ENCODE results near the gene PRR7.
A peak's percentile ranks its signal among the peaks of the same experiment; 100 is the strongest.
"Not testable (repeated sequence)": the region's sequence is repeated elsewhere in the genome, so short reads cannot be mapped to it uniquely, and the experiment has no call there.

PRR7 gene, protein sequence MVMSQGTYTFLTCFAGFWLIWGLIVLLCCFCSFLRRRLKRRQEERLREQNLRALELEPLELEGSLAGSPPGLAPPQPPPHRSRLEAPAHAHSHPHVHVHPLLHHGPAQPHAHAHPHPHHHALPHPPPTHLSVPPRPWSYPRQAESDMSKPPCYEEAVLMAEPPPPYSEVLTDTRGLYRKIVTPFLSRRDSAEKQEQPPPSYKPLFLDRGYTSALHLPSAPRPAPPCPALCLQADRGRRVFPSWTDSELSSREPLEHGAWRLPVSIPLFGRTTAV

DNA sequence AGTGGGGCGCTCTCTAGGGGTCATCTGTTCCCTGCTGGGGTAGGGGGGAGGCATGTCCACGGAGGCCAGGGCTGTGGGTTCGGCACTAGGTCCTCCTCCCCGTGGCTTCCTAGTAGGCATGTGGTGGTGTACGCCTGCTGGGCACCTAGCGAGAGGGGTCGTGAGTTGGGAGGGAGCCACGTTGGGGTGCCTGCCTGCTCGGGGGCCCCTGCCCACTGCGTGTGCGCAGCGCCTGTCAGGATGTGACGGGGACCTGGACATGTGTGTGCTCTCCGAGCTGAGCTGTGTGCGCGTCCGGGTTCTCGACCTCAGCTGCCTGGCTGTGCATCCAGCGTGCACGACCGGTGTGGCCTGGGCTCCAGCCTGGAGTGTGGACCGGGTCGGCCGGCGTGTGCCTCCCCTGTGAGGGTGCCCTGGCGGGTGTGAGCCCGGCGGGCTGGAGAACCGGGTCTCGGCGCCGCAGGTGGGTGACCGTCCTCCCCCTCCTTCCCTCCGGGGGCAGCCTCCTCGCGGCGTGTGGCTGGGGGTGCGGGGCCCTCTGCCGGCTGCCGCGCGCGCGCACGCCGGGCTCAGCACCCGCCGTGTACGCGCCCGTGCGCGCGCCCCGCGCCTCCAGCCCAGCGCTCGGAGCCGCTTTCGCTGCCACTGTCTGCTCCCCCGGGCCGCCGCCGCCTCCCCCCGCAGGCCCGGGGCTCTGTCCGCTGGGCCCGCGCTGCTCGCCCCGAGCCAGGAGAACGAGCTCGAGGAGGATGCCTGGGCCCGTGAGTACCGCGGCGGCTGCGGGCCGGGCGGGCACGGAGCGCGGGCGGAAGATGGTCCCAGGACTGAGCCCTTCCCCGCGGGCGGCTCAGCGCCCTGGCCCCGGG is at the start of gene PRR7:
Gene PRR7, plus strand, starts transcription at position 615 of the 866 bp plus-strand sequence. CDS start 8,254 bp downstream, outside the sequence.
- peak in 1 of 2 experiments; percentile 64 for DNase-seq

DNA sequence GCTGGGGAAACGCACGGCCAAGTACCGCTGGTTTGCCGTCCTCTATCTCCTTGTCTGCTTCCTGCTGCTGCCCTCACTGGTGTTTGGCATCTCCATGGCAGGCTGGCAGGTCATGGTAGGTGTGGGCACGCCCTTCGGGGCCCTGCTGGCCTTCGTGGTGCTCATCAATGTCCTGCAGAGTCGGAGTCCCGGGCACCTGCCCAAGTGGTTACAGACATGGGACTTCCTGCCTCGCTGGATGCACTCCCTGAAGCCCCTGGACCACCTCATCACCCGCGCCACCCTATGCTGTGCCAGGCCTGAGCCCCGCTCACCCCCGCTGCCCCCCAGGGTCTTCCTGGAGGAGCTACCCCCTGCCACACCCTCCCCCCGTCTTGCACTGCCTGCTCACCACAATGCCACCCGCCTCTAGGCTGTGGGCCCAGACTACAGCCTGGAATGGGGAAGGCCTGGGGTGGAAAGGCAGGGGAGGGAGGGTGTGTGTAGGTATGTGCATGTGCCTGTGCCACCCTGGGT is 48.7 kb upstream of the PRR7 start:
- DNase-seq: no peak

DNA sequence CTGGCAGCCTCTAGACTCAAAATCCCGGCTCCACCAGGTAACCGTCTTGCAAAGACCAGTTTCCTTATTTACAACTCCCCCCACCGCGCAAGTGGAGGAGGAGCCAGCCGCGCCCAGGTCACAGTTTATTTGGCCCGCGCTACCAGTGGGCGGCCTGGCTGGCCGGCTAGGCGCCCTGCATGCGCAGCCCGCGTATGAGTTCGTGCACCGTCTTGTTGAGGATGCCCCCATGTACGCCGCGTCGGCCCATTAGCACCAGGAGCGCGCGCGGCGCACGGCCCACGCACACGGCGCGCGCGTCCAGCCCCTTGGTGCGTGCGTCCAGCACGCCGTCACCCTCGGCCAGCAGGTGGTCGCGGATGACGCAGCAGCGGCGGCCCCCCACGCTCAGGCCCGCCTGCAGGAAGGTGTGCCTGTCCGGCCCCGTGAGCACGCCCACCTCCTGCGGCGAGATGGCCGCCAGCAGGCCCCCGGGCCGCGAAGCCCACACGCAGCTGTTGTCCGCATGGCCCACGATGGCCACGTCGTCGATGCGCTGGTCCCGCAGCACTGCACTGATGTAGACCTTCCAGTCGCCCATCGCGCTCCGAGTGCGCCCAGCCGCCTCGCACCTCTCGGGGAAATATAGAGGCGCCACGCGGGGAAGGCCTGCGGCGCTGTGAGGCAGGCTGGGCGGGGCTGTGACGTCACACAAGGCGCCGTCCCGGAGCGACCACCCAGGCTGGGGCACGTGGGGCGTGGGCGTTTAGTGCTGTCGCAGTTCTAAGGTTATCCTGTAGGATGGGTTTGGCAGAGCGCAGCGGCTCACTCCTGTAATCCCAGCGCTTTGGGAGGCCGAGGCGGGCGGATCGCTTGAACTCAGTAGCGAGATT is 46.4 kb upstream of the PRR7 start, which contains the start of gene PFN3:
Gene PFN3, minus strand, starts transcription at position 665 of the 872 bp plus-strand sequence. Its CDS starts 85 bp downstream, at position 580.
- no peak for DNase-seq

DNA sequence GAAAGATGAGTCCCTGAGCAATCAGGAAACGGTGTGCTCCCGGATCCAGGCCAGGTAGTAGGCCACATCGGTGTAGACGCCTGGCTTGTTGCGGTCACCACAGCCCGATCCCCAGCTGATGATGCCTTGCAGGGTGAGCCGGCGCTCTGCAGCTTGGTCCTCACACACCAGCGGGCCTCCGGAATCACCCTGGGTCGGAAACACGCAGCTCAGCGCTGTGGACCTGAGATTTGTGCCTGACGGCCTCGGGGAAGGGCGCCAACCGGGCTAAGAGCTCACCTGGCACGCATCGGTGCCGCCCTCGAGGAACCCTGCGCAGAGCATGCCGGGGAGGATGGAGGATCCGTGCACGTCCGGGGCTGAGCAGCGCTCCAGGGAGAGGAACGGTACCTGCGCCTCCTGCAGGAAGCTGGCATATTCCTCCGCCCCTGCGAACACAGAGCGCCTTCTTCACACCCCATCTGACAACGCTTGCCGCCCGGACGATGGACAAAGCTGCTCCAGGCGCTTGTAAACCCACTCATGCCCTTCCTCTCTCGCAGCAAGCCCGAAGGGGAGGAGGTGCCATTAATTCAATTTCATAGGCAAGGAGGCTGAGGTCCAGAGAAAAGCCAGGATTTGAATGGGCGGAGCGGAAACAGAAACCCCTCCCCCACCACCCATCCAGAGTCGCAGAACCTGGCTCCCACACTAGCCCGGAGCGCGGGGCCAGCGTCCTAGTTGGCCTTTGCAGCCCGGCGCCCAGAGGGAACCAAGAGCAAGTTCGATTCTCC is 44.2 kb upstream of the PRR7 start:
- peak; percentile 63 to 79 for DNase-seq

DNA sequence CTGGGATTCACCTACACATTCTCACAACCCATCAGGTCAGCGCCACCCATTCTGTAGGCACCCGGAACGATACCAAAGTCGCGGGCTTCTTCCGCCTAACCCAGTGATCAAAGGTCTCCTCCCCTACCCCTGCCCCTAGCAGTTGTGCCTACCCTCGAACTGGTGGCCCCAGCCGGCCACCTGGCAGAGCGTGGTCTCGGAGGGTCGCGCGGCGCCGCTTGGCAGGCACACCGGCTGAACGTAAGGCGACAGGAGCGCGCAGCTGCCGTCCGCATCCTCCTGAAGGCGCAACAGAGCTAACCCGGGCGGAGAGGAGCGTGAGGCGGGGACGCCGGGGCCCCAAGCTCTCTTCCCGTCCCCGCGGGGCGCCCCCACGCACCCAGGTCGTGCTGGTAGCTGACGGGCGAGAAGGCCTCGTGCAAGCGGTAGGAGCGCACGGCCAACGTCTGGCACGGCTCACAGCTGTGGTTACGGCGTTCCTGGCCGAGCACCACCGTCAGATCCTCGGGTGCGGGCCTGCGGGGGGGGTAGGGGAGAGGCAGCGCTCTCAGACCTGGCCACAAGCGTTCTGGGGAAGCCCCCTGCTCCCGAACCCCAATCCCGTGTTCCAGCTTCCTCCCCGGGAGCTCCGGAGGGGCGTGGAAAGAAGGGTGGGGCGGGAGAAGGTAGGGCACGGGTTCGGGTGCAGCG is 43.4 kb upstream of the PRR7 start:
- DNase-seq: no peak

DNA sequence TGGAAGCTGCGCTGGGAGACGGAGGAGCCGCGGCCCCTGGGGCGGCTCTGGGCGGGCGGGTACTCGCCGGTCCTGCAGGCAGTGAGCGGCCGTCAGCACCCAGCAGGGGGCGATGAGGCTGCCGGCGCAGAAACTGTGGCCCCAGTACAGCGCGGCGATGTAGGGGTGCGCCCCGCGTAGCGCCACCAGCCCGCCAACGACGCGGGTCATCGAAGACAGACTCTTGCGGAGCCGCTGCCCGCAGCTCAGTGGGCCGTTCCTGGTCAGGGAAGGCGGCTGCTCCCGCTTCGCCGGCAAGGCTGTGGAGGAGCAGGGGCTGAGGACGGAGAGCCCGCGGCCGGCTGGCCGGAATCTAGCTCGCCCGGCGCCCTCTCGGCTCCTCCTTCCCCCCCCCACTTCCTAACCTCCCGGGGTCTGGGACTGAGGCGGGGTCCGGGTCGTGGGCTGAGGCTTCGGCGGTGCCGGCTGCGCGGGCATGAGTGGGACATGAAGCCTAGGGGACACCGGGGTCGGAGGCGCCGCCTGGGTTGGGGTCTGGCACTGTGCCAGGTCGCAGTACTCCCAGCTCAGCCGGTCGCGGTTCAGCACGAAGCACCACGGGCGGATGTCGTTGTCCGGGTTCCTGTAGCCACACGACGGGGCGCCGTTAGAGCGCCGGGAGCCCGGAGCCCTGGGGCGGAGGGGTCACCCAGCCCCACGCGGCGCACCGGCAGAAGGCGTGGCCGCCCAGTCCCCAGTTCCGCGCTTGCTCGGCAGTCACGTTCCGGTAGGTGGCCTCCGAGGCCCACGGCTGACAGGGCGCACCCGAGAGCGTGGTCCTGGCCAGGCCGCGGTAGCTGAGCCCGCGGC is 42.6 kb upstream of the PRR7 start:
- DNase-seq: peak; percentile 62 to 87

DNA sequence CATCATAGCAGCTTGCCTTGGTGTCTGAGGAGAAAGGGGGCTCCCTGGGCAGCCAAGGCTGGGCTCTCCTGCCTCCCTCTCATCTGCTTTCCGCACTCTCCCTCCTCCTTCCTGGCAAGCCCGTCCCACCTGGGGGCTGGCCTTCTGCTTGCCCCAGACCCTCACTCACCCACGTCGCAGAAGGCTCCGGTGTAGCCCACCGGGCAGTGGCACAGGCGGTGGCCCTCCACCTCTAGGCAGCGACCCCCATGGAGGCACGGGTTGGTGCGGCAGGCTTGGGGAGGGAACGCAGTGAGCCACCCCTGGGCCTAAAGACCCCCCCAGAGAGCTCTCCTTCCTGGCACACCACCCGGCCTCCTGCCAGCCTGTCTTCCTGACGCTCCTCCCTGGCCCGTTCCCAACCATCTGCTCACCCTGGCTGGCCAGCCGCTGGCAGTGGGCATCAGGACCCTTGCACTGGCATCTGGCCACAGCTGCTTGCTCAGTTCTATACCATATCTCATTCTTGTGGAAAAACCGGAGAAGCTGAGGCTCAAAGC is 41.9 kb upstream of the PRR7 start:
- no peak for DNase-seq

DNA sequence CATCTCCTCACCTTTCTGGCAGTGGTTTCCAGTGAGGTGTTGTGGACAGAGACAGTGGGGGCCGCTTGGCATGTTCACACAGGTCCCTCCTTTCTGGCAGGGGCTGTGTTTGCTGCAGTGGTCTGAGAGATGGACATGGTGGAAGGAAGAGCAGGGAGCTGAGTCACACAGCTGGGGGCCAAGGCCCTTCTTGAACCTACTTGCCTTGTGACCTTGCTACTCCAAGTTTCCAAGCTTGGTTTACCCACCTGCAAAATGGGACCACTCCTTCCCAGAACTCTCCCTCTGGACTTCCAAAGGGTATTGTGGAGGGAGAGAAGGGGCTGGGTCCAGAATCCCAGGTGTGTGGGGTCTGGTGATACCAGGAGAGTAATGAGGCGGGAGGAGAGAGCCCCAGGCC is 41.3 kb upstream of the PRR7 start:
- DNase-seq: no peak

DNA sequence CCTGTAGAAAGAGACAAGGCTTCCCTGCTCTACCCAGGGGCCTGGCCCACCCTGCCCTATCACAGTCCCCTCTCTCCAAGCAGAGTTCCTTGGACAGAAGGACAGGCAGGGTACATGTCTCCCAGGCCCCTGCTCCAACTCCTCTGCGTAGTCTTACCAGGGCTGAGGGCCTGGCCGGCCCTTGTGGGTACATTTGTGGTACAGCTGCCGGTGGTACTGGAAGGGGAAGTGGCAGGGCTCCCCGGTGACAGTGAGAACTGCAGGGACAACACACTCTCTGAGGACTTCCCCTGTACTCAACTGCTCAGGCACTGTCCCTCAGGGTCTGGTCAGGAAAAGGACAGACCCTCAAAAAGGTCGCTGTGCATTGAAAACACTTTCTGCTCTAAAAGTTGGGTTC is 40.8 kb upstream of the PRR7 start:
- no peak for DNase-seq

DNA sequence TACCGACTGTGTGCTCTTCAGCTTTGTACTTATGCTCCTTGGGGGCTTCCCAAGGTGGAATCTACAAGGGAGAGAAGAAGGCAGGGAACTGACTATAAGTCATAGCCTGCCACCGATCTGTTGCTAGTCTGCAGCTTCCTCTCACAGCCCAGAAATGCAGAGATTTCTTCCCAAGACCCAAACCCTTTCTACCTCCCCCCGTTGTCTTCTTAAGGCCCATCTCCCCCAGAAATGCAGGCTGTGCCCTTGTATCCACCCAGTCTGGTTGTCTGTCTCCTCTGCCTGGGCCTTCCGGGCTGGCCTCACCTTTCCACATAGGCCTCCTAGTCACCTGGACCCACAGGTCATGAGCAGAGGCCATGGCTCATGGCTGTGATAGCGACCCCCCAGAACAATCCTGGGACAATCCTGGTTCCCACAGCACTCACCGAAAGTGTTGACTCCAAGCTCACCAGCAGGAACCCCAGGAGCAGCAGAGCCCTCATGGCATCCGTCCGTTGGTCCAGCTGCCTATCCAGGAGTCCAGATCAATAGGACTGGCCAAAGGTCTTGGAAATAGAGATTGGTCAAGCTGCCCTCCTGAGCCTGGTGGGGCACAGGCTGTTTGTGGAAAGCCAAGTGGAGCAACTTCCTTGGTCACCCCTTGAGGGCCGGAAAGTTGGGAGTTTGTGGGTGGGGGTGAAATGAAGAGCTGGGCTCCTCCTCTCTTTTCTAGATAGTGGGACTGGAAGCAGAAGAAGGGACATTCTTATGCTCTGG is 37.4 kb upstream of the PRR7 start, which contains the start of gene F12:
Gene F12, minus strand, starts transcription at position 522 of the 759 bp plus-strand sequence. Its CDS starts 37 bp downstream, at position 485.
- no peak for DNase-seq

DNA sequence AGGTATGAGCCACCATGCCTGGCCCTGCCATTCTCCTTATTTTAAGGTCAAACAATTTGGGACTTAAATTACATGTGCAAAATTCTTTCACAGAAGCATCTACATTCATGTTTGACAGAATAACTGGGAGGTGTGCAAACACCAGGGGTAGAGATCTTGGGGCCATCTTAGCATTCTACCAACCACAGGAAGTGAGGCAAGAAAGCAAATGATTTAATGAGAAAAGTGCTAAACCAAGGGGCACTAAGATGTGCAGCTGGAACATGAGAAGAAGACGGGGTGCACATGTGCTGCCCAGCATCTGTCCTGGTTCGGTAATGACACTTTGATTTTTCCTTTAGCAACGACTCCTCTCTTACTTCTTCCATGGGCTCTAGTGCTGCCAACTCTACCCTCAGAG is 36.0 kb upstream of the PRR7 start:
- DNase-seq: no peak

DNA sequence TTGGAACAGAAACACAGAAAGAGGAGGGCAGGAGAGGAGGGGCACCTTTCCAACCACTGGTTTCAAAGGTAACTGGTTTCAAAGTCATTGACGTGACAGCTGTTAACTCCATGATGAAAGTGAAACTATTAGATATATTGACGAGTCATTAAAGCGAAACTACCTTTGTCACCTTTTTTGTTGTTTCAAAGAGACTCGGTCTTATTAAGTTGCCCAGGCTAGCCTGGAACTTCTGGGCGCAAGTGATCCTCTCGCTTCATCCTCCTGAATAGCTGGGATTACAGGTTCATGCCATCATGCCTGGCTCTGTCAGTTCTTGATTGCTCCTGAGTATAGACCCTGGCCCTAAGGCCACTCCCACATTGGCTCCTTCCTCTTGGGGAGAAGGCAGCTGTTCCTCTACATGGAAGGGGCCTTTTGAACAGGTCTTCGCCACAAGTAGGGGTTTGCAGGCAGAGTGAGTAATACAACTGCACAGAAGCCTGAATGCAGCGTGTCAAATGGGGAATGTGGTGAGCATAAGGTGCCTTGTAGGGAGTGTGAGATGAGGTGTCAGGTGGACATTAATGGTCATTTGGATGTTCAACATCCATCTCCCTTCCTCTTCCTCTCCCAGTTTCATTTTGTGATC is 33.9 kb upstream of the PRR7 start:
- no peak for DNase-seq

DNA sequence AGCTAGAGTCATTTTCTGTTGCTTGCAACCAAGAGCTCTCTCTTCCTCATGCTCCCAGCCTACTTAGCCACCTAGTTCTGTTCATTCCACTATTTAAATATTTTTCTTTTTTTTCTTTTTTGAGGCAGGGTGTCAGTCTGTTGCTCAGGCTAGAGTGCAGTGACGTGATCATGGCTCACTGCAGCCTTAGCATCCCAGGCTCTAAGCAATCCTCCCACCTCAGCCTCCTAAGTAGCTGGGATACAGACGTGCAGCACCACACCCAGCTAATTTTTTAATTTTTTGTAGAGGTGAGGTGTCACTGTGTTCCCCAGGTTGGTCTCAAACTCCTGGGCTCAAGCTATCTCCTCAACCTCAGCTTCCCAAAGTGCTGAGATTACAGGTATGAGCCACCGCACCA is 32.1 kb upstream of the PRR7 start:
- DNase-seq: no peak

DNA sequence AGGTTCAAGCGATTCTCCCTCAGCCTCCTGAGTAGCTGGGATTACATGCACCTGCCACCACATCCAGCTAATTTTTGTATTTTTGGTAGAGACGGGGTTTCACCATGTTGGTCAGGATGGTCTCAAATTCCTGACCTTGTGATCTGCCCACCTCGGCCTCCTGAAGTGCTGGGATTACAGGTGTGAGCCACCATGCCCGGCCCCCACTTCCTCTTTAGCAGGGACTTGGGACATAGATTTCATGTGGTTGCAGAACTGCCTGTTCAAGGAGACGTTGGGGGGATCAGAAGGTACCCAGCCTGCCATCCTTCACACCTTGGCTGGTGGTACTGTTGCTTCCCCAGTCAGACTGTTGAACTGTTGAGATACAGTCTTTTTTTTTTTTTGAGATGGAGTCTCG is 29.5 kb upstream of the PRR7 start:
- not testable (repeated sequence) for DNase-seq

DNA sequence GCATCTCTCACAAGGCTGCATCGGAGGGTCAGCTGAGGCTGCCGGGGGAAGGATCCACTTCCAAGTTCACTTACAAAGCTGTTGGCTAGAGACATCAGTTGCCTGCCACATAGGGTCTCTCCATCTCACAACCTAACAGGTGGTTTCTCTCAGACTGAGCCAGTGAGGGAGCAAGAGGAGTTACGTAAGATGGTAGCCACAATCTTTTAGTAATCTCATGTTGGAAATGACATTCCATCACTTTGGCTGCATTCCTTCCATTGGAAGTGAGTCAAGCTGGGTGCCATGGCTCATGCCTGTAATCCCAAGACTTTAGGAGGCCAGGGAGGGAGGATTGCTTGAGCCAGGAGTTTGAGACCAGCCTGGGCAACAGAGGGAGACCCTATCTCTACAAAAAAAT is 27.6 kb upstream of the PRR7 start:
- no peak for DNase-seq

DNA sequence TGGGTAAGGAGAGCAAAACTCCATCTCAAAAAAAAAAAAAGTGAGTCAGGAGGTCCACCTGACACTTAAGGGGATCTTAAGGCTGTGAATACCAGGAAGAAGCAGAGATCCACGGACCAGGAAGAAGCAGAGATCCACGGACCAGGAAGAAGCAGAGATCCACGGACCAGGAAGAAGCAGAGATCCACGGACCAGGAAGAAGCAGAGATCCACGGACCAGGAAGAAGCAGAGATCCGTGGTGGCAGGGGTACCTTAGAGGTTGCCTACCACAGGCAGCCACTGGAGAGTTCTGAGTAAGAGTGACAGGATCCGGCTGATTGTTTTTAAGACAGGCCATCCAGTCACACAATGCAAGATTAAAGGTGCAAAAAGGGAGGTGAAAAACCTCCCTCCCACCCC is 26.1 kb upstream of the PRR7 start:
- DNase-seq: not testable (repeated sequence)

DNA sequence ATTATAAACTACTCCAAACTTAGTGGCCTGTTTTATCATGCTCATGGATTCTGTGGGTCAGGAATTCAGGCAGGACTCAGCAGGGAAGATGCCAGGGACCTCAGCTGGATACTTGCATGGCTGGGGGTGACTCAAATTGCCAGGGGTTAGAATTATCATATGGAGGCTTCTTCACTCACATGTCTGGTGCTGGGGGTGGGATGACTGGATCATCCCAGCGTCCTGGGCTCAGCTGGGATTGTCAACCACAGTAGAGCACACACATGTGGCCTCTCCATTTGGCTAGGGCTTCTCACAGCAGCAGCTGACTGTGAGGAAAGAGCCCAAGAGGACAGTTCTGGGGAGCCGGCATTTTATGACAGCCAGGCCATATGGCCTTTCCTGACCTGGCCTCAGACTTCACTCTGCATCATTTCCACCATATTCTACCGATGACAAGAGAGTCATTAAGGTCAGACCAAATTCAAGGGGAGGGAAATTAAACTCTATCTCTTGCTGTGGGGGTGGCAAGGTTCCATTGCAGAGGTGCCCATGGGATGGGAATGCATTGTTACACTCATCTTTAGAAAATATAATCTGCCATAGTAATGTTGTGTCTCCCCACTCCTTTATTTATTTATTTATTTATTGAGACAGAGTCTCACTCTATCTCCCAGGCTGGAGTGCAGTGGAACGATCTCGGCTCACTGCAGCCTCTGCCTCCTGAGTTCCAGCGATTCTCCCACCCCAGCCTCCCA is 25.4 kb upstream of the PRR7 start:
- no peak for DNase-seq

DNA sequence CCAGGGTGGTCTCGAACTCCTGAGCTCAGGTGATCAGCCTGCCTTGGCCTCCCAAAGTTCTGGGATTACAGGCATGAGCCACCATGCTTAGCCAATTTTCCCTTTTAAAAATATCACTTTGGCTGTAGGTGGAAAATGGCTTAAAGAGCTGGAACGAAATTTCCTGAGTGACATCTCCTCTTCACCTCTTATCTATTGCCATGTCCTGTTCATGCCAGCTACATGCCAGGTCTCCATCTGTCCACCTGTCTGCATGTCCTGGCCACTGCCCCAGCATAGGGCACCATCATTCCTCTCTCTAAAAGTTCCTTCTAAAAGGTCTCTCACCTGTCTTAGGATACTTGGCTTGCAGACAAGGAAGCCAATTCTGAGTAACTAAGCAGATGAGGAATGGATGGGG is 22.9 kb upstream of the PRR7 start:
- DNase-seq: no peak

Measured in SW 1271 (cell line).